Neural cell (in vitro differentiated cells): ENCODE measurements around the gene DOCK4. TPM values are rescaled to one million over a fixed set of nuclear protein-coding genes. Genes with fewer than 3 reads are reported as not detected.

ENCODE experiments used
- H2AFZ ChIP-seq: fragments of 200-600, 300-800 bp; sonication (generic), shearing (Covaris generic); 2 replicates; pipeline ENCODE4 v1.6.0; 2014; ENCODE audit warnings: low read depth, mild to moderate bottlenecking, antibody characterized with exemption, low read length, moderate library complexity
- H3F3A ChIP-seq: fragments of 200-600 bp; shearing (Covaris generic); 2 replicates; pipeline ENCODE4 v1.6.1; 2016; ENCODE audit warnings: mild to moderate bottlenecking, moderate library complexity, mixed read lengths, antibody characterized with exemption, low read length; ENCODE audit not compliant: insufficient read depth, poor library complexity, severe bottlenecking
- H3K27ac ChIP-seq: fragments of 200-600, 300-800 bp; sonication (generic), shearing (Covaris generic); 2 replicates; pipeline ENCODE4 v1.5.1; 2014; ENCODE audit warnings: mild to moderate bottlenecking, low read length, moderate library complexity
- H3K27me3 ChIP-seq: fragments of 300-800, 200-600 bp; sonication (generic), shearing (Covaris generic); 2 replicates; pipeline ENCODE4 v1.6.0; 2014; ENCODE audit warnings: mild to moderate bottlenecking, low read depth, low read length, moderate library complexity; ENCODE audit not compliant: insufficient read depth
- H3K36me3 ChIP-seq: fragments of 300-800, 200-600 bp; sonication (generic), shearing (Covaris generic); 2 replicates; pipeline ENCODE4 v1.5.1; 2014; ENCODE audit warnings: mild to moderate bottlenecking, antibody characterized with exemption, low read length, moderate library complexity; ENCODE audit not compliant: insufficient read depth
- H3K4me2 ChIP-seq: fragments of 300-800, 200-600 bp; sonication (generic), shearing (Covaris generic); 2 replicates; pipeline ENCODE4 v1.6.0; 2014; ENCODE audit warnings: mild to moderate bottlenecking, low read length
- H3K4me3 ChIP-seq: fragments of 300-800, 200-600 bp; sonication (generic), shearing (Covaris generic); 2 replicates; pipeline ENCODE4 v1.5.1; 2014; ENCODE audit warnings: mild to moderate bottlenecking, low read length, moderate library complexity
- H3K79me2 ChIP-seq: fragments of 200-600 bp; shearing (Covaris generic); replicated peaks from 2 replicates; pipeline ENCODE4 v1.6.0; 2014; ENCODE audit warnings: mild to moderate bottlenecking, low read length, moderate library complexity; ENCODE audit not compliant: insufficient read depth
- H3K9ac ChIP-seq: fragments of 300-800, 200-600 bp; sonication (generic), shearing (Covaris generic); 2 replicates; pipeline ENCODE4 v1.6.1; 2016; ENCODE audit warnings: mild to moderate bottlenecking, low read length, mixed read lengths
- H3K9me2 ChIP-seq: fragments of 200-600 bp; shearing (Covaris generic); 2 replicates; pipeline ENCODE4 v1.6.1; 2016; ENCODE audit warnings: mild to moderate bottlenecking, low read length, mixed read lengths; ENCODE audit not compliant: insufficient read depth
- H3K9me3 ChIP-seq: fragments of 200-600, 300-800 bp; sonication (generic), shearing (Covaris generic); 2 replicates; pipeline ENCODE4 v1.6.1; 2016; ENCODE audit warnings: mild to moderate bottlenecking, mixed run types, low read length, moderate library complexity, mixed read lengths
- H4K20me1 ChIP-seq: fragments of 200-600 bp; shearing (Covaris generic); 2 replicates; pipeline ENCODE4 v1.6.1; 2016; ENCODE audit warnings: mild to moderate bottlenecking, mixed run types; ENCODE audit not compliant: insufficient read depth
- EP300 ChIP-seq: fragments of 450-650 bp; conservative IDR thresholded peaks from 2 replicates; pipeline ENCODE4 v1.6.1; 2014; ENCODE audit warnings: antibody characterized with exemption, mild to moderate bottlenecking, moderate library complexity; ENCODE audit not compliant: poor library complexity, severe bottlenecking
- EZH2 ChIP-seq: fragments of 200-600, 300-800 bp; shearing (Covaris generic), sonication (generic); IDR thresholded peaks from 2 replicates; pipeline ENCODE4 v1.6.1; 2014; ENCODE audit warnings: antibody characterized with exemption, low read length, borderline replicate concordance, mild to moderate bottlenecking; ENCODE audit not compliant: insufficient read depth, poor library complexity, severe bottlenecking
- MXI1 ChIP-seq: fragments of 450-650 bp; conservative IDR thresholded peaks from 2 replicates; pipeline ENCODE4 v1.6.1; 2014; ENCODE audit warnings: antibody characterized with exemption, mild to moderate bottlenecking; ENCODE audit not compliant: poor library complexity, severe bottlenecking
- POLR2AphosphoS5 ChIP-seq: IDR thresholded peaks from 2 replicates; pipeline ENCODE4 v1.6.1; 2012
- RAD21 ChIP-seq: fragments of 450-650 bp; conservative IDR thresholded peaks from 2 replicates; pipeline ENCODE4 v1.6.1; 2014; ENCODE audit warnings: antibody characterized with exemption, mild to moderate bottlenecking, moderate library complexity
- SMC3 ChIP-seq: fragments of 450-650 bp; conservative IDR thresholded peaks from 2 replicates; pipeline ENCODE4 v1.6.1; 2014; ENCODE audit warnings: antibody characterized with exemption, mild to moderate bottlenecking, moderate library complexity; ENCODE audit not compliant: poor library complexity
- TAF1 ChIP-seq: IDR thresholded peaks from 2 replicates; pipeline ENCODE4 v1.6.1; 2012; ENCODE audit warnings: low read depth
- polyA plus RNA-seq: library from polyadenylated mRNA; depleted of rRNA; stranded (reverse); fragments of >200 nt; gene quantifications from 2 replicates; pipeline ENCODE4 v1.2.3, GENCODE V29; 2014
- TF ChIP-seq, protein P1 (sequence below): IDR thresholded peaks from 2 replicates; pipeline ENCODE4 v1.6.1; 2012; ENCODE audit warnings: borderline replicate concordance
- TF ChIP-seq, protein P2 (sequence below): fragments of 450-650 bp; IDR thresholded peaks from 2 replicates; pipeline ENCODE4 v1.5.1; 2014; ENCODE audit warnings: antibody characterized with exemption, mild to moderate bottlenecking, moderate library complexity; ENCODE audit not compliant: poor library complexity, severe bottlenecking

DOCK4 gene
- polyA plus RNA-seq, 1 donor from 2014 or later: 28.1 TPM

DNA sequence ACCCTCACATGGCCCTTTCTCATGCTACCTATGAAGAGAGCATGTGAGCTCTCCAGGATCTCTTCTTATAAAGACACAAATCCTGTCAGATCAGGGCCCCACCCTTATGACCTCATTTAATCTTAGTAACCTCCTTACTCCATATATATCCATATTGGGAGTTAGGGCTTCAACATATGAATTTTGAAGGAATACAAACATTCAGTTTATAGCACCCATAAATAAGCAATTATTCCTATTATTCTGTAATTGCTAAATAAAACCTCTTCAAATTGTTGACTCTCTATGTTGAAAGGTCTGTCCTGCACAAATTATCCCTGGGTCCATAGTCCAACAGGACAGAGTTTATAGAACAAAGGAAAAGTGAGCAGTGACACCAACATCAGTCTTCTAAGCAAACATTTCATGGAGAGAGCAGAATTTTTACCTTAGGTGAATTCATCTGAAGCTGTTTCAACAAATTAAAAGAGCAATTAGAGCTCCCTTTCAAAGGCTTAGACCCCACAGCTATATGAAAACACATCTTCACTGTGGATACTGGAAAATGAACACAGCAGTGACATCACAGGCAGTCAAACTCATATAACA, 12.2 kb downstream of the DOCK4 start:
- no peaks in the 10 kb centered on the region for H3K27me3 ChIP-seq
- no peak overlapping the region for H2AFZ ChIP-seq
- H3K4me3 ChIP-seq: no peak overlapping the region
- no peaks in the 10 kb centered on the region for H3K9me3 ChIP-seq
- H3K27ac ChIP-seq: no peak overlapping the region
- peaks cover 21% of the 10 kb centered on the region for H3K79me2 ChIP-seq
- TF ChIP-seq TAF1 (no peak), RAD21 (no peak), MXI1 (no peak), EZH2 (no peak)
- H3K9ac ChIP-seq: no peak overlapping the region
- no peaks in the 10 kb centered on the region for H3K36me3 ChIP-seq
- no peaks in the 10 kb centered on the region for H4K20me1 ChIP-seq
- H3F3A ChIP-seq: no peaks in the 10 kb centered on the region
- no peaks in the 10 kb centered on the region for H3K9me2 ChIP-seq
- no peak overlapping the region for H3K4me2 ChIP-seq

DNA sequence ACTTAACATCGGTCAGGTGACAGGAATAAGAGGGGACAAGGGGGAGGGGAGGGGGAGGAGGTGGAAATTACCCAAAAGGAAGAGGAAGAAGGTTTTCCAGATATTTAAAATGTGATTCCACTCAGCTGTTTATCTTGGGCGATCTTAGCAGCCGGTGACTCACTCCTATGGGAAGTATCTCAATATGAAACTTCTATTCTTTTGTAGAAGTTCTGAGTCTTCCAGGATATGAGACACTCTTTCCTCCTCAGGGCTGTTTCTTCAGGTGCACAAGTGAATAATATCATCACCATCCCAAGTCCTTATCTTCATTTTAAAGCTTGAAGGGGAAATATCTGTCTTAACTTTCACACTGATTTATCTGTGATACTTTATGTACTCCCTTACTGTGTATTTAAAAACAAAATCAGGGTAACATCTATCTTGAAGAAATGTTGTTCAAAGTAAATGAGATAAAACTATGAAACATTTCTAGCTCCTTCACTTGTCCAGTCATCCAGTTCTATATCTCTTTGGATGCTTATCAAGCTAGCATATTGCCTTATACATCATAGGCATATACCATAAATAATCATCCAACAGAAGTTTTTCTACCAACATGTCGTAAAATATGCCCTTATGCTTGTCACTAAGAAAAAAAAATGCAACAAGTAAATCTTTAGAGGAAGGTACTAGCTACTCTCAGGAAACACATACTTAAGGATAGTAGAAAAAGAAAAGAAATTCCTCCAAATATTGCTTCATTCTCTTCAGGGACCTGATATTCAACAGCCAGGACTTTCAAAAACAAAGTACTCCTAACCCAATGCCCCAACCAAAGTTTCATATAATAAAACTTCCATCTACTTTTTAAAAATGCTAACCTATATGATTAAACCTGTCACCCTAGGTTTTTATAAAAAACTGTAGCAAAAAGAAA, 13.7 kb downstream of the DOCK4 start:
- H4K20me1 ChIP-seq: no peaks in the 10 kb centered on the region
- no peaks in the 10 kb centered on the region for H3K9me3 ChIP-seq
- no peak overlapping the region for H2AFZ ChIP-seq
- no peak overlapping the region for H3K4me2 ChIP-seq
- H3K4me3 ChIP-seq: no peak overlapping the region
- TF ChIP-seq POLR2AphosphoS5: no peak
- TF ChIP-seq, protein P1, sequence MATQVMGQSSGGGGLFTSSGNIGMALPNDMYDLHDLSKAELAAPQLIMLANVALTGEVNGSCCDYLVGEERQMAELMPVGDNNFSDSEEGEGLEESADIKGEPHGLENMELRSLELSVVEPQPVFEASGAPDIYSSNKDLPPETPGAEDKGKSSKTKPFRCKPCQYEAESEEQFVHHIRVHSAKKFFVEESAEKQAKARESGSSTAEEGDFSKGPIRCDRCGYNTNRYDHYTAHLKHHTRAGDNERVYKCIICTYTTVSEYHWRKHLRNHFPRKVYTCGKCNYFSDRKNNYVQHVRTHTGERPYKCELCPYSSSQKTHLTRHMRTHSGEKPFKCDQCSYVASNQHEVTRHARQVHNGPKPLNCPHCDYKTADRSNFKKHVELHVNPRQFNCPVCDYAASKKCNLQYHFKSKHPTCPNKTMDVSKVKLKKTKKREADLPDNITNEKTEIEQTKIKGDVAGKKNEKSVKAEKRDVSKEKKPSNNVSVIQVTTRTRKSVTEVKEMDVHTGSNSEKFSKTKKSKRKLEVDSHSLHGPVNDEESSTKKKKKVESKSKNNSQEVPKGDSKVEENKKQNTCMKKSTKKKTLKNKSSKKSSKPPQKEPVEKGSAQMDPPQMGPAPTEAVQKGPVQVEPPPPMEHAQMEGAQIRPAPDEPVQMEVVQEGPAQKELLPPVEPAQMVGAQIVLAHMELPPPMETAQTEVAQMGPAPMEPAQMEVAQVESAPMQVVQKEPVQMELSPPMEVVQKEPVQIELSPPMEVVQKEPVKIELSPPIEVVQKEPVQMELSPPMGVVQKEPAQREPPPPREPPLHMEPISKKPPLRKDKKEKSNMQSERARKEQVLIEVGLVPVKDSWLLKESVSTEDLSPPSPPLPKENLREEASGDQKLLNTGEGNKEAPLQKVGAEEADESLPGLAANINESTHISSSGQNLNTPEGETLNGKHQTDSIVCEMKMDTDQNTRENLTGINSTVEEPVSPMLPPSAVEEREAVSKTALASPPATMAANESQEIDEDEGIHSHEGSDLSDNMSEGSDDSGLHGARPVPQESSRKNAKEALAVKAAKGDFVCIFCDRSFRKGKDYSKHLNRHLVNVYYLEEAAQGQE: no peak
- H3K9ac ChIP-seq: no peak overlapping the region
- no peaks in the 10 kb centered on the region for H3K36me3 ChIP-seq
- no peaks in the 10 kb centered on the region for H3F3A ChIP-seq
- no peaks in the 10 kb centered on the region for H3K27me3 ChIP-seq
- H3K27ac ChIP-seq: no peak overlapping the region
- H3K79me2 ChIP-seq: peaks cover 17% of the 10 kb centered on the region
- no peaks in the 10 kb centered on the region for H3K9me2 ChIP-seq

DNA sequence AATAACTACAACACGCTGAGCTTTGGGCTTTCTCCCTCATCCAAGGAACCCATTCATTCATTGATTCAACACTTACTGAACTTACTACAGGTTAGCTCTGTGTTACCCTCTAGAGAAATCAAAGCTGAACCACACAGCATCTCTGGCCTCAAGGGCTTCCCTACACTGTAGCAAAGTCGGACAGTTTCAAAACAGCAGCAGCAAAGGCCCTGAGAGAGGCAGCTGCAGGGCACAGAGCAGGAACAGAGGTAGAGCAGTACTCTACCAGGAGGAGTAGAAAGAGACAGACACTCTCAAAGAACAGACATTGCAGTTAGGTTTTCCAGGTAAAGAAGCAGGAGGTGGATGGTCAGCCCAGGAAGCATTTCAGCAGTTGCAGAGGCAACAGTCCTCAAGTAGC, 16.1 kb downstream of the DOCK4 start:
- H3K27ac ChIP-seq: no peak overlapping the region
- H3K79me2 ChIP-seq: peaks cover 16% of the 10 kb centered on the region

More for the DNA sequence above, 16.1 kb downstream of the DOCK4 start:
- Histone ChIP-seq H3K4me3 (no peak overlapping the region), H3F3A (no peaks in the 10 kb centered on the region), H3K9me3 (no peaks in the 10 kb centered on the region), H3K9ac (no peak overlapping the region), H2AFZ (no peak overlapping the region), H3K9me2 (no peaks in the 10 kb centered on the region), H3K4me2 (no peak overlapping the region), H3K27me3 (no peaks in the 10 kb centered on the region), H3K36me3 (no peaks in the 10 kb centered on the region), H4K20me1 (no peaks in the 10 kb centered on the region)
- TF ChIP-seq SMC3 (no peak), MXI1 (no peak), TAF1 (no peak), RAD21 (no peak), POLR2AphosphoS5 (no peak), EZH2 (no peak), EP300 (no peak)
- TF ChIP-seq, protein P1: no peak
- TF ChIP-seq, protein P2, sequence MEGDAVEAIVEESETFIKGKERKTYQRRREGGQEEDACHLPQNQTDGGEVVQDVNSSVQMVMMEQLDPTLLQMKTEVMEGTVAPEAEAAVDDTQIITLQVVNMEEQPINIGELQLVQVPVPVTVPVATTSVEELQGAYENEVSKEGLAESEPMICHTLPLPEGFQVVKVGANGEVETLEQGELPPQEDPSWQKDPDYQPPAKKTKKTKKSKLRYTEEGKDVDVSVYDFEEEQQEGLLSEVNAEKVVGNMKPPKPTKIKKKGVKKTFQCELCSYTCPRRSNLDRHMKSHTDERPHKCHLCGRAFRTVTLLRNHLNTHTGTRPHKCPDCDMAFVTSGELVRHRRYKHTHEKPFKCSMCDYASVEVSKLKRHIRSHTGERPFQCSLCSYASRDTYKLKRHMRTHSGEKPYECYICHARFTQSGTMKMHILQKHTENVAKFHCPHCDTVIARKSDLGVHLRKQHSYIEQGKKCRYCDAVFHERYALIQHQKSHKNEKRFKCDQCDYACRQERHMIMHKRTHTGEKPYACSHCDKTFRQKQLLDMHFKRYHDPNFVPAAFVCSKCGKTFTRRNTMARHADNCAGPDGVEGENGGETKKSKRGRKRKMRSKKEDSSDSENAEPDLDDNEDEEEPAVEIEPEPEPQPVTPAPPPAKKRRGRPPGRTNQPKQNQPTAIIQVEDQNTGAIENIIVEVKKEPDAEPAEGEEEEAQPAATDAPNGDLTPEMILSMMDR: no peak
